WTC11 (cell line): Measurements from ENCODE around the gene F13A1. TPM values are rescaled to one million over a fixed set of nuclear protein-coding genes. Genes with fewer than 3 reads are reported as not detected.
A peak's percentile ranks its signal among the peaks of the same experiment; 100 is the strongest.

ENCODE experiments used
- ATAC-seq: fragments of 200-7000 bp; cut with Tn5 transposase; 2 replicates; pipeline ENCODE4 v1.10.0; 2021; ENCODE audit warnings: mild to moderate bottlenecking, moderate library complexity
- CTCF ChIA-PET: fragments of 300-600 bp; sonication (Branson Sonifier 250); formaldehyde crosslinking; loops from one replicate; lab custom pipeline; 2021; ENCODE audit warnings: antibody characterized with exemption; lab: Charles Lee
- POLR2A ChIA-PET: fragments of 350-600 bp; sonication (Branson Sonifier 250); formaldehyde crosslinking; loops from one replicate; lab custom pipeline; 2021; ENCODE audit warnings: antibody characterized with exemption; lab: Charles Lee
- DNase-seq: peaks from one replicate; pipeline ENCODE4 v3.0.0; 2021; ENCODE audit warnings: low spot score
- H3K27ac Mint-ChIP-seq: 2 replicates; pipeline ENCODE4 v1.8.0; 2021; ENCODE audit warnings: mixed read lengths
- H3K27me3 Mint-ChIP-seq: 2 replicates; pipeline ENCODE4 v1.8.0; 2021; ENCODE audit warnings: low read depth, mild to moderate bottlenecking, moderate library complexity, mixed read lengths
- H3K36me3 Mint-ChIP-seq: 2 replicates; pipeline ENCODE4 v1.8.0; 2021; ENCODE audit warnings: mixed read lengths
- H3K4me1 Mint-ChIP-seq: 2 replicates; pipeline ENCODE4 v1.8.0; 2022; ENCODE audit warnings: mixed read lengths
- H3K4me3 Mint-ChIP-seq: 2 replicates; pipeline ENCODE4 v1.8.0; 2021; ENCODE audit warnings: mild to moderate bottlenecking, moderate library complexity, mixed read lengths
- H3K9me3 Mint-ChIP-seq: 2 replicates; pipeline ENCODE4 v1.8.0; 2021; ENCODE audit warnings: mixed read lengths
- AFF4 ChIP-seq: sonication (generic); formaldehyde crosslinking; IDR thresholded peaks from 2 replicates; pipeline ENCODE4 v1.8.1; 2023; ENCODE audit warnings: mild to moderate bottlenecking, missing genetic modification reagents, borderline replicate concordance
- ATF1 ChIP-seq: sonication (generic); formaldehyde crosslinking; IDR thresholded peaks from 2 replicates; pipeline ENCODE4 v1.8.1; 2023; ENCODE audit warnings: mild to moderate bottlenecking, moderate library complexity, missing genetic modification reagents
- CREM ChIP-seq: sonication (generic); formaldehyde crosslinking; IDR thresholded peaks from 2 replicates; pipeline ENCODE4 v1.8.1; 2022; ENCODE audit warnings: mild to moderate bottlenecking, missing genetic modification reagents, moderate library complexity
- E2F4 ChIP-seq: sonication (generic); formaldehyde crosslinking; IDR thresholded peaks from 2 replicates; pipeline ENCODE4 v1.8.1; 2022; ENCODE audit warnings: low read depth, mild to moderate bottlenecking, moderate library complexity, missing genetic modification reagents, borderline replicate concordance
- EMX1 ChIP-seq: fragments of 250-450 bp; sonication (Bioruptor Pico); IDR thresholded peaks from 2 replicates; pipeline ENCODE4 v1.8.0; 2021; ENCODE audit warnings: mild to moderate bottlenecking
- NFE2L1 ChIP-seq: sonication (generic); formaldehyde crosslinking; IDR thresholded peaks from 2 replicates; pipeline ENCODE4 v1.8.1; 2023; ENCODE audit warnings: missing genetic modification reagents
- NFYB ChIP-seq: sonication (generic); formaldehyde crosslinking; conservative IDR thresholded peaks from 2 replicates; pipeline ENCODE4 v1.8.0; 2022; ENCODE audit warnings: low read depth, missing genetic modification reagents
- NR2C2 ChIP-seq: sonication (generic); formaldehyde crosslinking; IDR thresholded peaks from 2 replicates; pipeline ENCODE4 v1.8.0; 2022; ENCODE audit warnings: mild to moderate bottlenecking, missing genetic modification reagents
- SMAD3 ChIP-seq: sonication (generic); formaldehyde crosslinking; IDR thresholded peaks from 2 replicates; pipeline ENCODE4 v1.8.0; 2022; ENCODE audit warnings: missing genetic modification reagents, mild to moderate bottlenecking, borderline replicate concordance
- TEAD4 ChIP-seq: sonication (generic); formaldehyde crosslinking; IDR thresholded peaks from 2 replicates; pipeline ENCODE4 v1.8.0; 2022; ENCODE audit warnings: mild to moderate bottlenecking, missing genetic modification reagents
- TP53 ChIP-seq: sonication (generic); formaldehyde crosslinking; IDR thresholded peaks from 2 replicates; pipeline ENCODE4 v1.8.1; 2023; ENCODE audit warnings: mild to moderate bottlenecking, missing genetic modification reagents
- ZNF317 ChIP-seq: sonication (generic); formaldehyde crosslinking; IDR thresholded peaks from 2 replicates; pipeline ENCODE4 v1.8.1; 2023; ENCODE audit warnings: low read depth, mild to moderate bottlenecking, moderate library complexity, missing genetic modification reagents, borderline replicate concordance
- ZNF532 ChIP-seq: fragments of 250-450 bp; sonication (Bioruptor Pico); IDR thresholded peaks from 2 replicates; pipeline ENCODE4 v1.9.0; 2021; ENCODE audit warnings: mild to moderate bottlenecking, borderline replicate concordance
- ZSCAN18 ChIP-seq: fragments of 250-450 bp; sonication (Bioruptor Pico); IDR thresholded peaks from 2 replicates; pipeline ENCODE4 v2.1.2; 2022; ENCODE audit warnings: mild to moderate bottlenecking, moderate library complexity
- total RNA-seq: library from RNA; stranded (reverse); gene quantifications from 3 replicates; pipeline ENCODE4 v1.2.3, GENCODE V29; 2021
- TF ChIP-seq, protein P1 (sequence below): sonication (generic); formaldehyde crosslinking; conservative IDR thresholded peaks from 2 replicates; pipeline ENCODE4 v1.8.1; 2022; ENCODE audit warnings: mild to moderate bottlenecking, missing genetic modification reagents
- TF ChIP-seq, protein P2 (sequence below): sonication (generic); formaldehyde crosslinking; IDR thresholded peaks from 2 replicates; pipeline ENCODE4 v1.8.1; 2022; ENCODE audit warnings: mild to moderate bottlenecking, moderate library complexity, missing genetic modification reagents

F13A1 gene
- total RNA-seq, 1 experiment from 2014 or later: 1.0 TPM

- H3K27me3 Mint-ChIP-seq: no peaks in the 10 kb centered on the region
- H3K4me1 Mint-ChIP-seq: 0 out of 2 replicates have a peak, but pooled peaks cover under 1% of the 10 kb centered on the region
- DNase-seq (no peak), ATAC-seq (peak; percentile 87)
- H3K4me3 Mint-ChIP-seq: no peak overlapping the region
- CTCF ChIA-PET: no interaction called here
- TF ChIP-seq, protein P1, sequence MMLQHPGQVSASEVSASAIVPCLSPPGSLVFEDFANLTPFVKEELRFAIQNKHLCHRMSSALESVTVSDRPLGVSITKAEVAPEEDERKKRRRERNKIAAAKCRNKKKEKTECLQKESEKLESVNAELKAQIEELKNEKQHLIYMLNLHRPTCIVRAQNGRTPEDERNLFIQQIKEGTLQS (CRISPR knock-in tag): no peak
- H3K27ac Mint-ChIP-seq: no peak overlapping the region
- H3K9me3 Mint-ChIP-seq: peaks cover 11% of the 10 kb centered on the region
- H3K36me3 Mint-ChIP-seq: no peaks in the 10 kb centered on the region
- POLR2A ChIA-PET: no interaction called here
Observed at GRCh38 chr6:6366803-6367202, 46.3 kb upstream of the F13A1 start.

GRCh38 chr6:6365242-6365641 is 44.8 kb upstream of the F13A1 start:
- POLR2A ChIA-PET: no interaction called here
- no peak for DNase-seq
- Mint-ChIP-seq H3K4me3 (no peak overlapping the region), H3K27me3 (no peaks in the 10 kb centered on the region)
- TF ChIP-seq AFF4 (CRISPR knock-in tag) (no peak), NFE2L1 (no peak), ZNF532 (CRISPR knock-in tag) (no peak), CREM (CRISPR knock-in tag) (no peak), ZSCAN18 (CRISPR knock-in tag) (no peak), NR2C2 (CRISPR knock-in tag) (no peak), SMAD3 (CRISPR knock-in tag) (no peak), TEAD4 (no peak), NFYB (CRISPR knock-in tag) (no peak), E2F4 (no peak), ATF1 (CRISPR knock-in tag) (no peak), ZNF317 (CRISPR knock-in tag) (no peak), EMX1 (no peak), TP53 (no peak)
- TF ChIP-seq, protein P2, sequence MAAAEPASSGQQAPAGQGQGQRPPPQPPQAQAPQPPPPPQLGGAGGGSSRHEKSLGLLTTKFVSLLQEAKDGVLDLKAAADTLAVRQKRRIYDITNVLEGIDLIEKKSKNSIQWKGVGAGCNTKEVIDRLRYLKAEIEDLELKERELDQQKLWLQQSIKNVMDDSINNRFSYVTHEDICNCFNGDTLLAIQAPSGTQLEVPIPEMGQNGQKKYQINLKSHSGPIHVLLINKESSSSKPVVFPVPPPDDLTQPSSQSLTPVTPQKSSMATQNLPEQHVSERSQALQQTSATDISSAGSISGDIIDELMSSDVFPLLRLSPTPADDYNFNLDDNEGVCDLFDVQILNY (CRISPR knock-in tag): no peak
- TF ChIP-seq, all 79 proteins: peak for 0
- no peak for ATAC-seq
- no peaks in the 10 kb centered on the region for H3K4me1 Mint-ChIP-seq
- H3K27ac Mint-ChIP-seq: no peak overlapping the region
- H3K36me3 Mint-ChIP-seq: no peaks in the 10 kb centered on the region
- H3K9me3 Mint-ChIP-seq: no peaks in the 10 kb centered on the region
- CTCF ChIA-PET: no interaction called here
